Bronchial epithelial cell (primary cell): ENCODE results near the gene OR2T27. TPM values are rescaled to one million over a fixed set of nuclear protein-coding genes. Genes with fewer than 3 reads are reported as not detected.
"Not testable (repeated sequence)": the region's sequence is repeated elsewhere in the genome, so short reads cannot be mapped to it uniquely, and the experiment has no call there.

Experiments
- DNase-seq: peaks from one replicate; pipeline ENCODE4 v3.0.0-alpha.2; 2010; ENCODE audit warnings: low read depth
- FAIRE-seq: peaks from 2 replicates; lab custom pipeline; 2011; peaks lifted over from hg19 to GRCh38; lab: Jason Lieb, UNC
- H3K27me3 ChIP-seq: 2 replicates; pipeline ENCODE4 v1.5.1; 2011; ENCODE audit warnings: low read length; ENCODE audit not compliant: control insufficient read depth, insufficient read depth
- H3K36me3 ChIP-seq: 2 replicates; pipeline ENCODE4 v1.5.1; 2011; ENCODE audit warnings: low read length; ENCODE audit not compliant: control insufficient read depth, insufficient read depth
- H3K4me3 ChIP-seq: 2 replicates; pipeline ENCODE4 v1.5.1; 2011; ENCODE audit warnings: mild to moderate bottlenecking, low read depth, low read length, control low read depth
- total RNA-seq: library from RNA; depleted of rRNA; stranded (reverse); fragments of >200 nt; gene quantifications from 2 replicates; pipeline ENCODE4 v1.2.1, GENCODE V29; 2014
- TF ChIP-seq, protein P1 (sequence below): IDR thresholded peaks from 2 replicates; pipeline ENCODE4 v1.5.1; 2011; ENCODE audit warnings: mild to moderate bottlenecking, moderate library complexity, low read length, control low read depth, inconsistent platforms; ENCODE audit not compliant: insufficient read depth, severe bottlenecking

The OR2T27 gene
- total RNA-seq, 1 donor from 2014 or later, result not detected

DNA sequence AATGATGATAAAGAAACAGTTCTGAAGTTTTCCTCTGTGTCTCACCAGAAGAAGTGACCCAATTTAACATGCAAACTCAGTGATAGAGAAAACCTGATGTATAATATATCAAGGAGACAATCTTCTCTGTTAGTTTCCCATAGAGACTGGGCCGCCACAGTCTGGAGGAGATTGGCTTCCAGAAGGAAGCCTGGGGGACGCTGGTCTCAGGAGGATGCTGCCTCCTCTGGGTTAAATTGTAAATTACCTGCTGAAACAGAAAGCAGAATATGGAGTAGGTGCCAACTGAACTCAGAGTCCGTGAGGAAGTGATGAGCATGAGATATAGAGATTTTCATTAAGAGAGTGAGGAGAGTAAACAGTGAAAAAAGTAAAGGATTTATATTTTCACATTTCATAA, 31.5 kb upstream of the OR2T27 start:
- H3K27me3 ChIP-seq, result no peaks in the 10 kb centered on the region
- H3K4me3 ChIP-seq, result no peak overlapping the region
- no peak for DNase-seq
- no peaks in the 10 kb centered on the region for H3K36me3 ChIP-seq
- TF ChIP-seq, protein P1, sequence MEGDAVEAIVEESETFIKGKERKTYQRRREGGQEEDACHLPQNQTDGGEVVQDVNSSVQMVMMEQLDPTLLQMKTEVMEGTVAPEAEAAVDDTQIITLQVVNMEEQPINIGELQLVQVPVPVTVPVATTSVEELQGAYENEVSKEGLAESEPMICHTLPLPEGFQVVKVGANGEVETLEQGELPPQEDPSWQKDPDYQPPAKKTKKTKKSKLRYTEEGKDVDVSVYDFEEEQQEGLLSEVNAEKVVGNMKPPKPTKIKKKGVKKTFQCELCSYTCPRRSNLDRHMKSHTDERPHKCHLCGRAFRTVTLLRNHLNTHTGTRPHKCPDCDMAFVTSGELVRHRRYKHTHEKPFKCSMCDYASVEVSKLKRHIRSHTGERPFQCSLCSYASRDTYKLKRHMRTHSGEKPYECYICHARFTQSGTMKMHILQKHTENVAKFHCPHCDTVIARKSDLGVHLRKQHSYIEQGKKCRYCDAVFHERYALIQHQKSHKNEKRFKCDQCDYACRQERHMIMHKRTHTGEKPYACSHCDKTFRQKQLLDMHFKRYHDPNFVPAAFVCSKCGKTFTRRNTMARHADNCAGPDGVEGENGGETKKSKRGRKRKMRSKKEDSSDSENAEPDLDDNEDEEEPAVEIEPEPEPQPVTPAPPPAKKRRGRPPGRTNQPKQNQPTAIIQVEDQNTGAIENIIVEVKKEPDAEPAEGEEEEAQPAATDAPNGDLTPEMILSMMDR, result no peak
- no peak for FAIRE-seq

DNA sequence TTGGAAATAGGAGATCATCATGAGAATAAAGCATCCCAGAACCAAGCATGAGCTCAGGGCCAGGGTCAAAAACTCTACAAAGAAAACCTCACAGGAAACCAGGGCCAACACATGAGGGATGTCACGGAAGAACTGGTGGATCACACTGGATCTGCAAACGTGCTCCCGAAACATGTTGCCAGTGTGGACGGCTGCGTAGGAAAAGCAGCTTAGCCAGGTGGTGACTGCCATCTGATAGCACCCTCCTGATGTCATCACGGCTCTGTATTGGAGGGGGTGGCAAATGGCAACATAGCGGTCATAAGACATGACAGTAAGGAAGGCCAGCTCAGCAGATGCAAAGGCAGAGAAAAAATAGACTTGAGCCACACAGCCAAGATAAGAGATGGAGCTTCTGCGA, 26.3 kb upstream of the OR2T27 start:
- Histone ChIP-seq H3K4me3 (no peak overlapping the region), H3K27me3 (no peaks in the 10 kb centered on the region), H3K36me3 (no peaks in the 10 kb centered on the region)
- DNase-seq (no peak), FAIRE-seq (no peak)
- TF ChIP-seq, protein P1, result no peak

GRCh38 chr1:248670003-248670402, 14.7 kb upstream of the OR2T27 start:
- no peaks in the 10 kb centered on the region for H3K27me3 ChIP-seq
- no peak for FAIRE-seq

GRCh38 chr1:248663453-248664328, 8.4 kb upstream of the OR2T27 start:
- not testable (repeated sequence) for H3K4me3 ChIP-seq, DNase-seq, H3K27me3 ChIP-seq, FAIRE-seq, H3K36me3 ChIP-seq

More at GRCh38 chr1:248670003-248670402, 14.7 kb upstream of the OR2T27 start:
- TF ChIP-seq, protein P1, result no peak
- no peak for DNase-seq
- no peak overlapping the region for H3K4me3 ChIP-seq
- H3K36me3 ChIP-seq, result no peaks in the 10 kb centered on the region

- H3K36me3 ChIP-seq, DNase-seq, FAIRE-seq, H3K4me3 ChIP-seq, H3K27me3 ChIP-seq: not testable (repeated sequence)
These were observed 1.5 kb upstream of the OR2T27 start for GRCh38 chr1:248656797-248657196.

- FAIRE-seq, H3K36me3 ChIP-seq, DNase-seq, H3K4me3 ChIP-seq, H3K27me3 ChIP-seq: not testable (repeated sequence)
These were observed 6.4 kb downstream of the OR2T27 start for GRCh38 chr1:248648770-248649536.

DNA sequence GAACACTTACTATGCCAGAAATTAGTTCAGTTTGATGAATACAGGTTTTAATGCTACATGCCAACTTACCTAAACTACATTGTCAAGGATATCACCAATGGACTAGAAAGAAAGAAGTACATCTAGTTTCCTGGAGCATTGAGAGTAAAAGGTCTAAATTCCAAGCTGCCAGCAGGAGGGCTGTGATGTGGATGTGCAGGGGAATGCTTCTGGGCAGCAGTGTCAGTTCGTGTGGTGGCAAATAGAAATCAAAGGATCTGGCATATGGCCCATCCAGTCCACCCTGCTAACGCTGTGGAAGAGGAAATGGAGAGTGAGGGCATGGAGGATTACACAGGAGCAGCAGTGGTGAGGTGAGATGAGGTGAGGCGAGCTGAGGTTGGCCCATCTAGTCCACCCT, 10.2 kb downstream of the OR2T27 start, which contains the start of gene OR2T35:
OR2T35 (minus strand) TSS at position 101 of the 400 bp plus-strand sequence. CDS start 6,020 bp downstream, outside the sequence.
- DNase-seq, H3K27me3 ChIP-seq, H3K4me3 ChIP-seq, H3K36me3 ChIP-seq: not testable (repeated sequence)
- FAIRE-seq, result peak; percentile 72

DNA sequence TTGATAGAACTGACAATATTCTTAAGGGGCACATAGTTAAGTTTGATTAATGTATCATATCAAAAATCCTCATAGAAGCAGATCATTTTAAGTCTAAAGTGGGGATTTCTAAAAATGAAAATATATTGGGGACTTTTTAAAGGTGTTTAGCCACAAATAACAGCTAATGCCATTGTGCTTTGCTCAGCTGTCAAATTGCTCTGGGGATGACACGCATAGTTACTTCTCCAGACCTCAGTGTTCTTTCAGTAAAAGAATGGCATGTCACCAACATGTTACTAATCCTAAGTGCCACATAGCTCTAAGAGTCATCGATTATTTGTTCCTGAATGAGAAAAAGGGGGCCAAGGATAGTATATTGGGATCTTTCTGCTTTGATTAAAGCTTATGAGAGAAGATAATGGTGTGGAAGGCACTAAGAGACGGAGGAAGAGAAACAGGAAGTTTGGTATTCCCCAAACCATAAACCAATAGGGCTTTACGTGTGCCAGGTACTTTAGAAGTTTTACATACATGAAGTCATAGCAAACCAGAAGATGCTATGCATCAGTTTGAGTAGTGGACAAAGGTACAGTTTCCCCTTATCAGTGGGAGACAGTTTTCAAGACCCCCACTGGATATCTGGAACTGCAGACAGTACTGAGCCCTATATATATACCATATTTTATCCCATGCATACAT, 12.2 kb downstream of the OR2T27 start:
- DNase-seq, FAIRE-seq, H3K4me3 ChIP-seq, H3K36me3 ChIP-seq, H3K27me3 ChIP-seq: not testable (repeated sequence)

GRCh38 chr1:248641583-248641982, 13.7 kb downstream of the OR2T27 start:
- not testable (repeated sequence) for H3K27me3 ChIP-seq, H3K36me3 ChIP-seq, DNase-seq, FAIRE-seq, H3K4me3 ChIP-seq

DNA sequence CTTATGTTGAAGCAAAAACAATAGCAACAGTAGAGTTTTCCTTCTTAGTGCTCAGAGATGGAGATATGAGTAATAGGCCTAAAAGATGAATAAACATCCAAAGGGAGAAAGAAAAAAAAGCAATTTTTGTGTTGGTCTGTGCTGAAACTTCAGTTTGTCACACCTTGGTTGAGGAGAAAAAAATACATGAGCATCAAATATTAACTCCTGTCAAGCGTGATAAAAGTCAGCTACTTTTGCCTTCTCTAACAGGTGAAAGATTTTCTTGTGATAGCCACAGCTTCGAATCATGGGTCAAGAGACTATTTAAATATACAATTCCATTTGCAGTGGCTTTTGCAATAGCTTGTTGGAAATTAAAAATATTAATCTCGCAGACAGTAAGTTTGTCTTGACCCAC, 14.4 kb downstream of the OR2T27 start:
- not testable (repeated sequence) for H3K4me3 ChIP-seq, DNase-seq, H3K27me3 ChIP-seq, FAIRE-seq, H3K36me3 ChIP-seq
